OCI-LY7 (cell line): ENCODE data around the gene COX6B1. TPM values are rescaled to one million over a fixed set of nuclear protein-coding genes. Genes with fewer than 3 reads are reported as not detected.

Experiments used
- BruUV-seq: library from RNA; stranded (reverse); fragments of 400-500 nt; replicated peaks from 2 replicates; lab custom pipeline; 2021; lab: Mats Ljungman, UMichigan
- CTCF ChIA-PET: fragments of 300-600 bp; sonication (Branson Sonifier 250); formaldehyde crosslinking; loops from one replicate; lab custom pipeline; 2022; ENCODE audit warnings: antibody characterized with exemption; ENCODE audit not compliant: unreplicated experiment; lab: Charles Lee
- POLR2A ChIA-PET: fragments of 300-600 bp; sonication (Branson Sonifier 250); formaldehyde crosslinking; loops from one replicate; lab custom pipeline; 2022; ENCODE audit warnings: antibody characterized with exemption; lab: Charles Lee
- DNase-seq: peaks from one replicate; pipeline ENCODE4 v3.0.0-alpha.2; 2015; ENCODE audit warnings: low spot score
- H2AFZ ChIP-seq: fragments of 200-600 bp; sonication (generic), shearing (Covaris generic); 2 replicates; pipeline ENCODE4 v1.6.1; 2014; ENCODE audit warnings: mild to moderate bottlenecking, antibody characterized with exemption, low read length, moderate library complexity
- H3K27ac ChIP-seq: fragments of 200-600 bp; sonication (generic); 2 replicates; pipeline ENCODE4 v1.5.1; 2014; ENCODE audit warnings: mixed run types, low read depth, mild to moderate bottlenecking, moderate library complexity, low read length, inconsistent platforms; ENCODE audit not compliant: poor library complexity, severe bottlenecking
- H3K36me3 ChIP-seq: fragments of 200-600 bp; sonication (generic); 2 replicates; pipeline ENCODE4 v1.6.1; 2014; ENCODE audit warnings: mild to moderate bottlenecking, antibody characterized with exemption, low read length, moderate library complexity, mixed read lengths; ENCODE audit not compliant: insufficient read depth
- H3K4me1 ChIP-seq: fragments of 200-600 bp; sonication (generic); 2 replicates; pipeline ENCODE4 v1.5.1; 2014; ENCODE audit warnings: mild to moderate bottlenecking, low read length; ENCODE audit not compliant: insufficient read depth, poor library complexity, severe bottlenecking
- H3K4me2 ChIP-seq: fragments of 200-600 bp; sonication (generic); 2 replicates; pipeline ENCODE4 v1.6.1; 2014; ENCODE audit warnings: mild to moderate bottlenecking, low read length
- H3K4me3 ChIP-seq: fragments of 200-600 bp; sonication (generic); 2 replicates; pipeline ENCODE4 v1.5.1; 2014; ENCODE audit warnings: mild to moderate bottlenecking, low read depth, low read length; ENCODE audit not compliant: poor library complexity, severe bottlenecking
- H3K79me2 ChIP-seq: fragments of 200-600 bp; sonication (generic); 2 replicates; pipeline ENCODE4 v1.6.1; 2016; ENCODE audit warnings: low read depth, mild to moderate bottlenecking, low read length, moderate library complexity, mixed read lengths; ENCODE audit not compliant: insufficient read depth
- H3K9me2 ChIP-seq: fragments of 200-600 bp; sonication (generic); 2 replicates; pipeline ENCODE4 v1.6.1; 2016; ENCODE audit warnings: mild to moderate bottlenecking, low read length, mixed read lengths; ENCODE audit not compliant: insufficient read depth
- H3K9me3 ChIP-seq: fragments of 200-600 bp; sonication (generic); 2 replicates; pipeline ENCODE4 v1.6.1; 2014; ENCODE audit warnings: mild to moderate bottlenecking, mixed run types, low read length, mixed read lengths
- H4K20me1 ChIP-seq: fragments of 200-600 bp; sonication (generic); 2 replicates; pipeline ENCODE4 v1.6.1; 2014; ENCODE audit warnings: mild to moderate bottlenecking, antibody characterized with exemption, low read length, moderate library complexity, mixed read lengths; ENCODE audit not compliant: insufficient read depth
- EZH2phosphoT487 ChIP-seq: fragments of 200-600 bp; sonication (generic); IDR thresholded peaks from 2 replicates; pipeline ENCODE4 v1.6.1; 2018; ENCODE audit warnings: low read depth, borderline replicate concordance, mild to moderate bottlenecking, mixed run types, antibody characterized with exemption, low read length, moderate library complexity, mixed read lengths
- intact Hi-C: fragments of 100-400 bp; cut with micrococcal nuclease; formaldehyde crosslinking; loops from one replicate; pipeline ENCODE4 v1.10.0; 2022; ENCODE audit not compliant: unreplicated experiment
- total RNA-seq, 2 experiments: library from RNA; depleted of rRNA in 1 of 2; stranded (reverse); fragments of >200 nt in 1 of 2; shearing (Covaris generic) in 1 of 2; gene quantifications; 2 replicates each; pipeline ENCODE4 v1.2.3, GENCODE V29; 2014 to 2022
- TF ChIP-seq, protein P1 (sequence below): fragments of 200-600 bp; sonication (generic); conservative IDR thresholded peaks from 2 replicates; pipeline ENCODE4 v1.5.1; 2014; ENCODE audit warnings: mild to moderate bottlenecking, antibody characterized with exemption, low read length, moderate library complexity, mixed read lengths

The COX6B1 gene
- total RNA-seq, 2 experiments from 2014 or later = 373 to 536 TPM

GRCh38 chr19:35669974-35670373 is 21.9 kb downstream of the COX6B1 start:
- POLR2A ChIA-PET = no interaction called here

GRCh38 chr19:35670686-35671085 is 22.6 kb downstream of the COX6B1 start:
- BruUV-seq = no TSS peak
- no peak overlapping the region for H3K4me2 ChIP-seq
- H3K4me1 ChIP-seq = no peaks in the 10 kb centered on the region
- H3K79me2 ChIP-seq = no peaks in the 10 kb centered on the region
- ChIA-PET CTCF (no interaction called here), POLR2A (no interaction called here)
- no peaks in the 10 kb centered on the region for H4K20me1 ChIP-seq
- H3K9me2 ChIP-seq = no peaks in the 10 kb centered on the region
- intact Hi-C loops = no loop called here
- no peak overlapping the region for H3K27ac ChIP-seq
- no peak for TF ChIP-seq EZH2phosphoT487
- TF ChIP-seq, protein P1, sequence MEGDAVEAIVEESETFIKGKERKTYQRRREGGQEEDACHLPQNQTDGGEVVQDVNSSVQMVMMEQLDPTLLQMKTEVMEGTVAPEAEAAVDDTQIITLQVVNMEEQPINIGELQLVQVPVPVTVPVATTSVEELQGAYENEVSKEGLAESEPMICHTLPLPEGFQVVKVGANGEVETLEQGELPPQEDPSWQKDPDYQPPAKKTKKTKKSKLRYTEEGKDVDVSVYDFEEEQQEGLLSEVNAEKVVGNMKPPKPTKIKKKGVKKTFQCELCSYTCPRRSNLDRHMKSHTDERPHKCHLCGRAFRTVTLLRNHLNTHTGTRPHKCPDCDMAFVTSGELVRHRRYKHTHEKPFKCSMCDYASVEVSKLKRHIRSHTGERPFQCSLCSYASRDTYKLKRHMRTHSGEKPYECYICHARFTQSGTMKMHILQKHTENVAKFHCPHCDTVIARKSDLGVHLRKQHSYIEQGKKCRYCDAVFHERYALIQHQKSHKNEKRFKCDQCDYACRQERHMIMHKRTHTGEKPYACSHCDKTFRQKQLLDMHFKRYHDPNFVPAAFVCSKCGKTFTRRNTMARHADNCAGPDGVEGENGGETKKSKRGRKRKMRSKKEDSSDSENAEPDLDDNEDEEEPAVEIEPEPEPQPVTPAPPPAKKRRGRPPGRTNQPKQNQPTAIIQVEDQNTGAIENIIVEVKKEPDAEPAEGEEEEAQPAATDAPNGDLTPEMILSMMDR = no peak
- no peak for DNase-seq
- no peak overlapping the region for H3K4me3 ChIP-seq
- no peaks in the 10 kb centered on the region for H3K9me3 ChIP-seq
- no peaks in the 10 kb centered on the region for H3K36me3 ChIP-seq
- H2AFZ ChIP-seq = no peak overlapping the region

More at GRCh38 chr19:35669974-35670373, 21.9 kb downstream of the COX6B1 start:
- Histone ChIP-seq H3K36me3 (no peaks in the 10 kb centered on the region), H3K4me3 (no peak overlapping the region), H4K20me1 (no peaks in the 10 kb centered on the region), H3K4me1 (no peaks in the 10 kb centered on the region), H3K4me2 (no peak overlapping the region), H3K79me2 (no peaks in the 10 kb centered on the region), H3K27ac (no peak overlapping the region), H2AFZ (no peak overlapping the region), H3K9me3 (no peaks in the 10 kb centered on the region), H3K9me2 (no peaks in the 10 kb centered on the region)
- DNase-seq = no peak
- intact Hi-C loops = no loop called here
- BruUV-seq = no TSS peak
- TF ChIP-seq, protein P1 = no peak
- TF ChIP-seq EZH2phosphoT487 = no peak
- CTCF ChIA-PET = no interaction called here

- CTCF ChIA-PET = no interaction called here
- Histone ChIP-seq H3K4me2 (no peak overlapping the region), H3K27ac (no peak overlapping the region), H3K4me3 (no peak overlapping the region), H3K79me2 (no peaks in the 10 kb centered on the region), H3K4me1 (no peaks in the 10 kb centered on the region), H2AFZ (no peak overlapping the region), H3K9me2 (no peaks in the 10 kb centered on the region), H3K36me3 (no peaks in the 10 kb centered on the region), H3K9me3 (no peaks in the 10 kb centered on the region), H4K20me1 (no peaks in the 10 kb centered on the region)
- TF ChIP-seq, protein P1 = no peak
- TF ChIP-seq EZH2phosphoT487 = no peak
- POLR2A ChIA-PET = interaction anchor here (0.6 kb wide), 1 partner anchor 18 kb away, joined by 3 read pairs; no protein-coding TSS in a partner anchor
- no peak for DNase-seq
- BruUV-seq = no TSS peak
- intact Hi-C loops = no loop called here
These were observed 23.7 kb downstream of the COX6B1 start for GRCh38 chr19:35671818-35672217.
